ENCODE measurements around the gene LAD1. TPM values are rescaled to one million over a fixed set of nuclear protein-coding genes. Genes with fewer than 3 reads are reported as not detected.
A peak's percentile ranks its signal among the peaks of the same experiment; 100 is the strongest.

Gene LAD1
- total and polyA plus RNA-seq, 9 of the 15 experiments (the other 6 are each of a cell fraction or from before 2014, with no cell fraction given) = 0.31 TPM; not detected in 8

DNA sequence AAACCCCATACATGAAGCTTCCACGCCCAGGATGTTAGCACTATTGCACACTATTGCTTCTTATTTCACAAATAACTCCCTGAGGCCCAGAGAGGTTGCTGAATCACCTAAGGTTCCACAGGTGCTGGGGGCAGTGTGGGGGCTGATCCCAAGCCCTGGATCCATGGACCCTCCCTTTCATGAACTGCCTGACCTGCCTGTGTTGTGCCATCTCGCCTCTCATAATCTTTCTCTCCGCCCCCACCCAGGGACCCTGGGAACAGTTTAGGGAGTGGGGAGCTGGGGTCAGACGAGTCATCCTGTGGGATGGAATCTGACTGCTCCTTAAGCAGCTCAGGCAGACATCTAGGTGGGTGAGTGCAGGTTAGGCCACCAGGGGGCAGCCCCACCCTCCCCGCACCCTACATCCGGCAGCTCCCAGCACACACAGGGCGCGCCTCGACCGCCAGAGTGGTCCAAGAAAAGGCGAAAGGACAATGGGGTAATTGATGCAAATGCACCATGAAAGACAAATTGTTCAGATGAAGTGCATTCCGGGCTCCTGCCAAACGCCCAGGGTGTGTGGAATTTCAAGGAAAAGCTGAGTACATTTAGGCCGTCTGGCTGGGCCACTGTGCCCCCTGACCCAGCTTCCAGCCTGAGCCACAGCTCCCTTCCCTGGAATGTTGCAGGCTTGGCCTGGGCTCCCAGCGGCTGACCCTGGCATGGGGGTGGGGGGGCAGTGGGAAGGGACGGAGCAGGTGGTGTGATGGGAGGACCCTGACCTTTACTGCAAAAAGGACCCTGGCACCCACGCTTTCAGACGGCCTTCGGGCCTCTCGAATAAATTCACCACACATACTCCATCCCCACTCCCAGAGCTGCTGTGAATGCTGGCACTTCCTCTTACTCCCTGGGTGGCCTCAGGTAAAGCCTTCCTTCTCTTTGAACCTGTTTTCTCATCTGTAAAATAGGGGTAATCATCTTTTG, 49.1 kb upstream of the LAD1 start (continued):
- TF ChIP-seq, protein P1, sequence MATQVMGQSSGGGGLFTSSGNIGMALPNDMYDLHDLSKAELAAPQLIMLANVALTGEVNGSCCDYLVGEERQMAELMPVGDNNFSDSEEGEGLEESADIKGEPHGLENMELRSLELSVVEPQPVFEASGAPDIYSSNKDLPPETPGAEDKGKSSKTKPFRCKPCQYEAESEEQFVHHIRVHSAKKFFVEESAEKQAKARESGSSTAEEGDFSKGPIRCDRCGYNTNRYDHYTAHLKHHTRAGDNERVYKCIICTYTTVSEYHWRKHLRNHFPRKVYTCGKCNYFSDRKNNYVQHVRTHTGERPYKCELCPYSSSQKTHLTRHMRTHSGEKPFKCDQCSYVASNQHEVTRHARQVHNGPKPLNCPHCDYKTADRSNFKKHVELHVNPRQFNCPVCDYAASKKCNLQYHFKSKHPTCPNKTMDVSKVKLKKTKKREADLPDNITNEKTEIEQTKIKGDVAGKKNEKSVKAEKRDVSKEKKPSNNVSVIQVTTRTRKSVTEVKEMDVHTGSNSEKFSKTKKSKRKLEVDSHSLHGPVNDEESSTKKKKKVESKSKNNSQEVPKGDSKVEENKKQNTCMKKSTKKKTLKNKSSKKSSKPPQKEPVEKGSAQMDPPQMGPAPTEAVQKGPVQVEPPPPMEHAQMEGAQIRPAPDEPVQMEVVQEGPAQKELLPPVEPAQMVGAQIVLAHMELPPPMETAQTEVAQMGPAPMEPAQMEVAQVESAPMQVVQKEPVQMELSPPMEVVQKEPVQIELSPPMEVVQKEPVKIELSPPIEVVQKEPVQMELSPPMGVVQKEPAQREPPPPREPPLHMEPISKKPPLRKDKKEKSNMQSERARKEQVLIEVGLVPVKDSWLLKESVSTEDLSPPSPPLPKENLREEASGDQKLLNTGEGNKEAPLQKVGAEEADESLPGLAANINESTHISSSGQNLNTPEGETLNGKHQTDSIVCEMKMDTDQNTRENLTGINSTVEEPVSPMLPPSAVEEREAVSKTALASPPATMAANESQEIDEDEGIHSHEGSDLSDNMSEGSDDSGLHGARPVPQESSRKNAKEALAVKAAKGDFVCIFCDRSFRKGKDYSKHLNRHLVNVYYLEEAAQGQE (IDR thresholded peaks at IDR 0.05; ENCODE audit: borderline replicate concordance) = peak; percentile 90
- TF ChIP-seq, protein P1 (CRISPR knock-in tag; IDR thresholded peaks at IDR 0.05; ENCODE audit: low read depth) = no peak
- TF ChIP-seq, protein P2, sequence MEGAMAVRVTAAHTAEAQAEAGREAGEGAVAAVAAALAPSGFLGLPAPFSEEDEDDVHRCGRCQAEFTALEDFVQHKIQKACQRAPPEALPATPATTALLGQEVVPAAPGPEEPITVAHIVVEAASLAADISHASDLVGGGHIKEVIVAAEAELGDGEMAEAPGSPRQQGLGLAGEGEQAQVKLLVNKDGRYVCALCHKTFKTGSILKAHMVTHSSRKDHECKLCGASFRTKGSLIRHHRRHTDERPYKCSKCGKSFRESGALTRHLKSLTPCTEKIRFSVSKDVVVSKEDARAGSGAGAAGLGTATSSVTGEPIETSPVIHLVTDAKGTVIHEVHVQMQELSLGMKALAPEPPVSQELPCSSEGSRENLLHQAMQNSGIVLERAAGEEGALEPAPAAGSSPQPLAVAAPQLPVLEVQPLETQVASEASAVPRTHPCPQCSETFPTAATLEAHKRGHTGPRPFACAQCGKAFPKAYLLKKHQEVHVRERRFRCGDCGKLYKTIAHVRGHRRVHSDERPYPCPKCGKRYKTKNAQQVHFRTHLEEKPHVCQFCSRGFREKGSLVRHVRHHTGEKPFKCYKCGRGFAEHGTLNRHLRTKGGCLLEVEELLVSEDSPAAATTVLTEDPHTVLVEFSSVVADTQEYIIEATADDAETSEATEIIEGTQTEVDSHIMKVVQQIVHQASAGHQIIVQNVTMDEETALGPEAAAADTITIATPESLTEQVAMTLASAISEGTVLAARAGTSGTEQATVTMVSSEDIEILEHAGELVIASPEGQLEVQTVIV (CRISPR knock-in tag; IDR thresholded peaks at IDR 0.05; ENCODE audit: borderline replicate concordance) = no peak
- TF ChIP-seq RBM15 (IDR thresholded peaks at IDR 0.05; ENCODE audit: insufficient read depth, low read length) (no peak), CEBPG (CRISPR knock-in tag; IDR thresholded peaks at IDR 0.05) (no peak), CEBPG (tag; conservative IDR thresholded peaks at IDR 0.05 in 1 of 2, IDR thresholded peaks at IDR 0.05 in 1 of 2) (peak in 1 of 2 experiments; percentile 68; a peak in 1 of 4 replicates), TEAD4 (IDR thresholded peaks at IDR 0.05; ENCODE audit: low read length) (peak; percentile 10; the same call in 1 of the 2 replicates), TEAD4 (CRISPR knock-in tag; IDR thresholded peaks at IDR 0.05; ENCODE audit: borderline replicate concordance) (no peak), CBX3 (IDR thresholded peaks at IDR 0.05; ENCODE audit: borderline replicate concordance in 1 of 2, low read length in 2 of 2) (0 out of 3 replicates have a peak, but pooled peaks of 1 of the 2 experiments have one; percentile 22), NCOA2 (IDR thresholded peaks at IDR 0.05; ENCODE audit: partially characterized antibody in 2 of 2) (no peak), BHLHE40 (IDR thresholded peaks at IDR 0.05; ENCODE audit: low read length) (0 out of 2 replicates have a peak, but pooled peaks have one; percentile 8), CREM (IDR thresholded peaks at IDR 0.05; ENCODE audit: low read depth) (peak; percentile 43; the same call in 1 of the 2 replicates)
- TF ChIP-seq, protein P3, sequence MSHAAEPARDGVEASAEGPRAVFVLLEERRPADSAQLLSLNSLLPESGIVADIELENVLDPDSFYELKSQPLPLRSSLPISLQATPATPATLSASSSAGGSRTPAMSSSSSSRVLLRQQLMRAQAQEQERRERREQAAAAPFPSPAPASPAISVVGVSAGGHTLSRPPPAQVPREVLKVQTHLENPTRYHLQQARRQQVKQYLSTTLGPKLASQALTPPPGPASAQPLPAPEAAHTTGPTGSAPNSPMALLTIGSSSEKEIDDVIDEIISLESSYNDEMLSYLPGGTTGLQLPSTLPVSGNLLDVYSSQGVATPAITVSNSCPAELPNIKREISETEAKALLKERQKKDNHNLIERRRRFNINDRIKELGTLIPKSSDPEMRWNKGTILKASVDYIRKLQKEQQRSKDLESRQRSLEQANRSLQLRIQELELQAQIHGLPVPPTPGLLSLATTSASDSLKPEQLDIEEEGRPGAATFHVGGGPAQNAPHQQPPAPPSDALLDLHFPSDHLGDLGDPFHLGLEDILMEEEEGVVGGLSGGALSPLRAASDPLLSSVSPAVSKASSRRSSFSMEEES (CRISPR knock-in tag; IDR thresholded peaks at IDR 0.05) = no peak

Measured in K562 (cell line).